GM19438 (cell line): Measurements from ENCODE around the gene FBXO11.
"Not testable (repeated sequence)": the region's sequence is repeated elsewhere in the genome, so short reads cannot be mapped to it uniquely, and the experiment has no call there.

Experiments used
- ATAC-seq: cut with Tn5 transposase; IDR thresholded peaks from one replicate; pipeline ENCODE4 v1.9.1; 2021; ENCODE audit warnings: low read depth; ENCODE audit not compliant: unreplicated experiment

The FBXO11 gene

DNA sequence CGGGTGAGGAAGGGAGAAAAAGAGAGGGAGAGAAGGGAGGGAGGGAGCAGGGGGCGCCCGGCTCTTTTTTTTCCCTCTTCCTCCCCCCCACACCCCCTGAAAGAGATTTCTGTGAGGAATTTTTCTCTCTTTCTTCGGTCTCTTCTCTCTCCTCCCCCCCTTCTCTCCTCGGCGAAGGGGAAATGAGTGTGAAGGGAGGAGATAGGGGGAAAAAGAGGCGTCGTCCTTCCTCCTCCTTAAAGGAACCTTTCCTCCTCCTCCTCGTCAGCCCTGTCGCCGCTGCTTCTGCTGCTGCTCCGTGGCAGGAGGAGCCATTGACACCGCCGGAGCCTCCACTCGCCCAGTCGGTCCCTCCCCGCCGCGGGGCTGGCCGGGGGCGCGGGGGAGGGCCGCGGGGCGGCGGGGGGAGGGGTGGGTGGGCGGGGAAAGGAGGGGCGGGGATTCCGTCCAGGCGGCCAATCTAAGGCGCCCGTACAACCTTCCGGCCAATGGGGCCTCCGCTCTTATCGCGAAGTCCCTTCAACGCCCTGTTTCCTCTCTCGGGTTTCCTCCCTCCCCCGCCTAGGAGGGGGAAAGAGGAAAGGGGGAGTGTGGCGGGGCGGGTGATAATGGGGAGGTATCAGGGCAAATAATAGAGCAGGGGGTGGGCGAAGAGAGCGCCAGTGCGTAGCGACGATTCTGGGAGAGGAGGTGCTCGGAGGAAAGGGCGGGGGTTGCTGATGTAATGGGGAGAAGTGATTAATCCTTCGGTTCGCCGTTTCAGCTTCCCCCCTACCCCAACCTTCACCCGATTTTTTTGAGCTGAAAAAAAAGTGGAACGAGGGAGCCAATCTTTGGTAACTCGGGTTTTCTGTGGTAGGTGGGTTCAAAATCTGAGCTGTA lies at the start of gene FBXO11:
TSS of gene FBXO11 (minus strand) at position 342 of the 882 bp plus-strand sequence. CDS start 778 bp downstream, outside the sequence.
- ATAC-seq: peak; percentile 83

DNA sequence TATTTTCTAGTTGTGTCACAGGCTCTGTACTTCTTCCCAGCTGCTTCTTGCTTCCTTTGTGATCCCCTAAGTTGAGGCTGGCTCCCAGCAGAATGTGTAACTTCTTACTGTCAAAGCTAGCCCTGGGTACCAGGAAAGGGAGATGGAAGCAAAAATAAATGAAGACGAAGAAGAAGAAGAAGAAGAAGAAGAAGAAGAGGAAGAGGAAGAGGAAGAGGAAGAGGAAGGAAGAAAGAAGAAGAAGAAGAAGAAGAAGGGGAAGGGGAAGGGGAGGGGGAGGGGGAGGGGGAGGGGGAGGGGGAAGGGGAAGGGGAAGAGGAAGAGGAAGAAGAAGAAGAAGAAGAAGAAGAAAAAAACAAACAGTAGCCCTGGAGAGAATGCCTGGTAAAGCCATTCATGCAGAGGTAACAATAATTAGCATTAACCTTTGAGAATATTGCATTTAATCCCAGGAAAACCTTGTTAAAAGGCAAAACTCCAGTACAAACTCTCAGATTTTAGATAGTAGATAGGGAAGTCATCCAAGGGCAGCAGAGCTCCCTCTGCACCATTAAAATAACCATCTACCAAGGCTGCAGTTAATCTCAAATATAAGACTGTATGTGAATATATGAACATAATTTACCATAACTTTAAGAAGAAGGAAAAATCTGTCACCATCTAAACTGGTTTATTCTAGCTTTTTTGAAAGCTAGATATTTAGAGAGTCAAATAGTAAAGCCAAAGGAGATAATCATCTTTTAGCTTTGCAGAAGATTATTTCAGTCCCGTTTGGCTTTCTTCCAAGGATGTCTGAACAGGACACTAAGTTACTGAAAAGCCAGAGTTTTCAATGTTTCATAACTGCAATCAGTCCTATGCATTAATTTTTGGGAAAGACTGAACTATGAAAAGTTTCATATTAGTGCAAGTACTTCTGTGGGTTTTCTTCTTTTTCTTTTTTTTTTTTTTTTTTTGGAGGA lies 44.3 kb upstream of the FBXO11 start:
- no peak for ATAC-seq

DNA sequence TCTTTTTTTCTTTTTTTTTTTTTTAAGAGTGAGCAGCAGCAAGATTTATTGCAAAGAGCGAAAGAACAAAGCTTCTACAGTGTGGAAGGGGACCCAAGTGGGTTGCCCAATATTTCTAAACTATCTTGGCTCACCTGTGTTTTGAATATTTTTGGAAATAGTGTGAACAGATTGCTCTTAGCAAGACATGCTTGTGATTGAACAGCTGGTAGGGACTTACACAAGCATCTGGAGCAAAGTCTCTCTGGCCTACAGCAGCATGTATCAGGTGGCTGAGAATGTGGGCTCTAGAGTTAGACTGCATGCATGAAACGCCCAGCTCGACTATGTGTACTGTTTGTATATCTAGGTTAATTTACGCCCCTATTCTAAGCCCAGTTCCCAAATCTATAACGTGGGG lies 40.3 kb upstream of the FBXO11 start:
- no peak for ATAC-seq

DNA sequence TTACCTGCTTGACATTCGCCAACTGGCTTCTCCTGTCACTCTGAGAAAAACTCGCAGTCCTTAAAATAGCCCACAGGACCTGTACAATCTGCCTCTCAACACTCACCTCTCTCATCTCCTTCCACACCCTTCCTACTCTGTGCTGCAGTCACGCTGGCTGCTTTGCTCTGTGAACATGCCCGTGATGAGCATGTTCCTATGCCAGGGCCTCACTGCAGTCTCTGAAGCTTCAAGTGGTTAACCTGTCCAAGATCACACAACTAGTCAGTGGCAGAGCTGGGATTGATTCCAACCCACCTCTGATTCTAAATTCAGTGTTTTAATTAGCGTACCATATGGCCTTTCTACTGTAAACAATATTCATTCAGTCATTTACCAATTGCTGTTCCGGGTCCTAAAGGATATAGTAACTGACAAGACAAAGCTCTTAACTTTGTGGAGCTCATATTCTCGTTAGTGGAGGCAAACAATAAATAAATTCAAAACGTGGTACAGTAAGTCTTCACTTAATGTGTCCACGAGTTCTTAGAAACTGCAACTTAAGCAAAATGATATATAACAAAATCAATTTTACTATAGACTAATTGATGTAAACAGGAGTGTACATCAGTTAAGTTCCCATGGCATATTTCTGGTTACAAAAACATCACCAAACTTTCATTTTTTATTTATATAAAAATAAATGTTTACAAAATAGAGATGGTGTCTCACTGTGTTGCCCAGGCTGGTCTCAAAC lies 38.9 kb upstream of the FBXO11 start:
- no peak for ATAC-seq

DNA sequence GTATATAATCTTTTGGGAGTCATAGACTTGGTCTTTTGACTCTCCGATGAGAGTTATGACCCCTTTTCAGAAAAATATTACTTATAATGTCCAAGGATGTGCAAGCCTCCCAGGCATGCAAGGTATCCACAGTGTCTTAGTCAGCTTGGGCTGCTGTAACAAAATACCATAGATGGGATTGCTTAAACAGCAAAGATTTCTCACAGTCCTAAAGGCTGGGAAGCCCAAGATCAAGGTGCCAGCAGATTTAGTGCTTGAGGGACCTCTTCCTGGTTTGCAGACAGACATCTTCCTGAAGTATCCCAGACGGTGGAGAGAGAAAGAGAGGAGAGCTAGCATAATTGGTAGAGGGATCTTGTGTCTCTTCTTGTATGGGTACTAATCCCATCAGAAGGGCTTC lies 35.6 kb upstream of the FBXO11 start:
- no peak for ATAC-seq

DNA sequence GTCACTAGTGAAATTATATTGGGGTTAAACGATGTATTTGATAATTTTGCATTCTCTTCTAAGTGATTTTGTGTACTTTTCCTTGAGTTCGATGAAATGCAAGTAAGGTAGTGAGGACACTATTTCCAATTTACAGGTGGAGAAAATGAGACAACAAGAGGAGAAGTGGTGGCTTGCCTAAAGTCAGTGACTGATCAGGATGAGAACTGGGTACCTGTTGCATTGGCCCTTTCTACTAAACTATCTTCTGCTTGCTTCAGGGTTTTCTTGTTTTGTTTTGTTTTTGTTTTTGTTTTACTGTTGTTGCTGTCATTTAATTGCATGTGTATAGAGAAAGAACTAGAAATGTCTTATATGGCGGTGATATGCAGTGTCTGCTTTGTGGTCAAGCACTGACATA lies 31.4 kb upstream of the FBXO11 start:
- no peak for ATAC-seq

DNA sequence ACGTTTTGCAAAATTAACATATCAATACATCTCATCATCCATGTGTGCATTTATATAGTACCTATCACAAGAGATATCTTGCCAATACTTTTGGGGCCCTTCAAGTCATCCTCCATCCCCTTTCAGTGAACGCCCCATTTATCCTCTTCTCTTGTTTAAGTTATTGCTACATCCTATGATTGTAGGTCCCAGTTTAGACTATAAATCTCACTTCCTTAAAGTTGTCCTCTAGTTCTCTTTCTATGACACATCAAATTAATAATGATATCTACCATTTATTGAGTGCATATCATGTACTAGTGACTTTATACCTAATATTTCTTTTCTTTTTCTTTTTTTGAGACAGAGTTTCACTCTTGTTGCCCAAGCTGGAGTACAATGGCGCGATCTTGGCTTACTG lies 28.8 kb upstream of the FBXO11 start:
- no peak for ATAC-seq

DNA sequence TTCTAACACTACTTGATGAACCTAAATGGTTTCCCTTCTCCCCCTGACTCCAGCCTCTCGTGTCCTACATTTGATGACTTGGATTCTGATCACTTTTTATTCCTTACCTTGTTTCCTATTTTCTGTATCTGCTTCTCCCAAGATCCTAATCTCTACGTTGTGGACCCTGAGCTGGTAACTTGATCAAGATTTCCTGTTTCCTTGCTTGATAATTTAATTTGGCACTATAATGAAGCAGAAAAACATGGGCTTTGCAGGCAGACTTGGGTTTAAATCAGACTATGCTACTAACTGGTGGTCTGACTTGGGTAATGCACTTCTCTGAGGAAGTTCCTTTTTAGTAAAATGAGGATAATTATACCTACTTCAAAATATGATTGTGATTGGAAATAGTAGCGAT lies 11.7 kb upstream of the FBXO11 start:
- no peak for ATAC-seq

DNA sequence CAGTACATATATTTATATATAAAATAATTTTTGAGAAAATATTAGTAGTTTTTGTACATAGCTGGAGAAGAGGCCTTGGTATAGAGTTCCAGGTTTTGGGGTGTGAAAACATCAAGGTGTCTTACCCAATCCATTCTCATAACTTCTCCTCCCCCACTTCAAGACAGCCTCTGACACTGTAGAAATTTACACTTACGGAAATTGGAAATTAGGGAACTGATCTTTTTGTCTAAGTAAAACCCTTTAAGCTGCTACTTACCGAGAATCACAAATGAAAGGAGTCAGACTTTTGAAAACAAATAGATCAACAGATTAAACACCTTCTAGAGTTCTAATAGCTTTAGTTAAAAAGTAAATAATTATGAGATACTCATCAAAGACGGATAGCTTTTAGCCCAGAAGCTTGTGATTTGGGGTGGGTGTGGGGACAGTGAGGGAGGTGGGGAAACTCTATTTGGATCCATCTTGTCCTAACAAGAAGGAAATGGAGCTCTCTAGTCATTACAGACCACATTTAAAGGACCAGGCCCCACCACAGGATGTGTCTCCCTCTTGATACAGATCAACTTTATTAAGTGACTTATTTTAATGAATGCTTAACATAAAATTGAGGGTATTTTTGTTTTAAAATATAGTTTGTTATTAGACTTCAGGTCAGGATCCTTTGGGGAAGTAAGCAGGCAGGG lies 11.1 kb upstream of the FBXO11 start:
- ATAC-seq: no peak

DNA sequence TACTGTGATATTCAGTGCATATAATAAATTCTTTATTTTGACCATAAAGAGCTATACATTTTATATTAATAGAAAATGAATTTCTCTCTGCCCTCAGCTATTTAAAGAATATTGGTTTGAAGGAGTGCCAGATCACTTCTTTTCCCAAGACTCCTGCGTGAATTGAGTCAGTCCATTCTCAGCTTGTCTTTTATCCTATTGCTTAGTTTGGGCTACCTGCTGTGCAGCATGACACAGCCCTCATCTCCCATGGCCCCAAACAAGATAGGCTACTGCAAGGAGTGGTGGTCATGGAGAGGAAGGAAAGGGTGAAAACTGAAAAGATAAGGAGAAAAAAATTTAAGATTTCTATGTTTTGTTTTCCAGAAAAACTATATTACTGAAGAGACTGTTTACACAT lies 10.1 kb upstream of the FBXO11 start:
- ATAC-seq: no peak

DNA sequence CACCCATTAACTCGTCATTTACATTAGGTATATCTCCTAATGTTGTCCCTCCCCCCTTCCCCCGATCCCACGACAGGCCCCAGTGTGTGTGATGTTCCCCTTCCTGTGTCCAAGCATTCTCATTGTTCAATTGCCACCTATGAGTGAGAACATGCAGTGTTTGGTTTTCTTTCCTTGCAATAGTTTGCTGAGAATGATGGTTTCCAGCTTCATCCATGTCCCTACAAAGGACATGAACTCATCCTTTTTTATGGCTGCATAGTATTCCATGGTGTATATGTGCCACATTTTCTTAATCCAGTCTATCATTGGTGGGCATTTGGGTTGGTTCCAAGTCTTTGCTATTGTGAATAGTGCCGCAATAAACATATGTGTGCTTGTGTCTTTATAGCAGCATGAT lies 4.4 kb upstream of the FBXO11 start:
- not testable (repeated sequence) for ATAC-seq

DNA sequence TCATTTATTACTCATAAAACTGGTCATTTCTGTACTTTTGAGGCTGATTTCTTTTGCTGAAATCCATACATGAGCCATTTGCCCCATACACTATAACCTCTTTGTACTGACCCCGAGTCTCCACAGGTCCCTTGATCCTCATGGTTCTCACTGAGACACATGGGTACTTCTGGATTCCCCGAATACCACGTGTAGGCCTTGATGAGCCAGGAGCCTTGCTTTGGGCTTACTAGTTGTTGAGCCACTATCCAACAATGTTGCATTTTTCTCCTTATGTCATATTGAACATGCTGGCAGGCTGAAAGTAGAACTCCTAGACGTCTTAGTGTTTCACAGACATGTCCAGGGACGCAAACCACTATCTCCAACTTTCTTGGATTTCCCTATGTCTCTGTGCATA lies 2.4 kb upstream of the FBXO11 start:
- ATAC-seq: no peak

DNA sequence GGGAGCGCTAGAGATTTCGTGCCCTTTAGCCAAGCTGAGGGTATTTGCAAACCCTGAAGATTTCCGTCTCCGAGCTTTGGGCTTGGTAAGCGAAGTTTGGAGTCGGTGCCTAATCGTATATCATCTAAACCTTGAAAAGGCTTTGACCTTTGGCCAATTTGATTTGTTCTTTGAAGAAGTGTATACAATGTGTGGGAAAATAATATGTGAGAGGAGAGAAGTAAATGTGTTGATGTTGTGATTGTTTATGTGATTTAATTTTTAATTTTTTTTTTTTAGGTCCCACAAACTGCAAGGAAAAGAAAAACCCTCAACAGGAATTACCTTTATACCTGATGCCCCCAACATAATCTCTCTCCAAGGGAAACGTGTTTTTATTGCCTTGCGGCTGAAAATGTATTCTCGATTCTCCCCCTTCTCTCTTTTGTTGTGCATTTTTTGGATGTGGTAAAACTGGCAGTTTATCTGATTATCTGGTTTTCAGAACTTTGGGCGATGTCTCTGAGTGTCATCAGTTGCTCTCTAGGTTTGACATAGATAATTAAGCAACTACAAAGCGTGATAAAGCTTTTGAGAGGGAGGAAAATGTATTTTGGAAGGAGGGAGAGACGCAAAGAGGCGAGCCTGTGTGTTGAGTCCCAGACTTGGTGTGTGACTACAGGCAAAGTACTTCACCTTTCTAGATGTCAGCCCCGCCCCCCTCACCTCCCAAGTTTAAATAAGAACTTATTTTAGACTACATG lies 912 bp upstream of the FBXO11 start:
- ATAC-seq: no peak

DNA sequence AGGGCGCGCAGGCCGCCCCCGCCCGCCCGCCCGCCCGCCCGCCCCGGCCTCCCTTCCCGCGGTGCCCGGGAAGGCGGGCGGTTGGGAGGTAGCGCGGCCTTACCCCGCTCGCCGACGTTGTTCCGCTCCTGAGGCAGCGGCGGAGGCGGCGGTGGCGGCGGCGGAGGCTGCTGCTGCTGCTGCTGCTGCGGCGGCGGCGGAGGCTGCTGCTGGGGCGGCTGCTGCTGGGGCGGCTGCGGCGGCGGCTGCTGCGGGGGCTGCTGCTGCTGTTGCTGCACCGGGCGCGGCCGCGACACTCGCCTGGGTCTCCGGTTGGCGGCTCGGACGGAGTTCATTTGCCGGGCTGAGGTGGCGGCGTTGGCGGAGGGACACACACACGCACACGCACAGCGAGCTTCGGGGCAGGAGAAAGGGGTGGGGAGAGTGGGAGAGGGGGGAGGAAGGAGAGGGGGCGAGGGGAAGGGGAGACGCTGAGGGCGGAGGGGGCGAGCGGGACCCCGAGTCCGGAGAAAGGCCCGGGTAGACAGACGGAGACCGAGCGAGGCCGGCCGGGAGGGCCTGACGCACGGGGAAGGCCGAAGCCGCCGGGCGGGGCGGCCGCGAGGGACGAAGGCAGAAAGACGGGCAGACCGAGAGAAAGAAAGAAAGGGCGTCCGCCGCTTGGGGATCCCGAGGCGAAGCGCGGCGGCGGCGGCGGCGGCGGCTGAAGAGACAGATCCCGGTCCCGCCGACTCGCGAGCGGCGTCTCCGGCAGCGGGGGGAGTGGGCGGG lies 727 bp downstream of the FBXO11 start:
- peak; percentile 6 for ATAC-seq

DNA sequence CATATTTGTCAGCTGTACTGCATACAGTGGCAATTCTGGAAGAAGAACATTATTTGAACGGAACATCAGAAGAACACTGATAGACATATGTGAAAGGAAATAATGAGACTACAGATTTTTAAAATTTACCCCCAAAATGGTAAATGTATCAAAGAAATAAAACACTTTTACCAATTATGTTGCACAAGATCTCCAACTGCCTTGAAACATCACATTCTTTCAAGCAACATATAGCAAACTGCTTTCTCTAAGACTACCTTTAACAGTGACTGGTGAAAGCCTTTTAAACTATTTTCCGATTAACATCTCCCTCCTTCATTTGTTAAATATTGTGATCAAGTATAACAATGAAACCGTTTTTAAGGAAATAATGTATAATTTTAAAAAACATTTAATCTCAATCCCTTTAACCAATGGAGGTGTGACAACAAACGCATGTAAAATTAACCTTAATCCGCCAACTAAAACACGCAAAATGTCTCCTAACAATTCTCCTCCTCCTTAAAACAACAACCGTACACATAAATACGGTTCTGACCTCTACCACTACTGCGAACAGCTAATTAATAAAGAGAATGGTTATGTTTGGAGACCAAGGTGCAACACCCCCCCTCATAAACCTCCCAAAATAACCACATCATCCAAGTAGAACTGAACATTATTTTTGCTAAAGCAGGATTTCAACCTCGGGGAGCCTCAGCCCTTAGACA lies 2.4 kb downstream of the FBXO11 start:
- ATAC-seq: no peak

DNA sequence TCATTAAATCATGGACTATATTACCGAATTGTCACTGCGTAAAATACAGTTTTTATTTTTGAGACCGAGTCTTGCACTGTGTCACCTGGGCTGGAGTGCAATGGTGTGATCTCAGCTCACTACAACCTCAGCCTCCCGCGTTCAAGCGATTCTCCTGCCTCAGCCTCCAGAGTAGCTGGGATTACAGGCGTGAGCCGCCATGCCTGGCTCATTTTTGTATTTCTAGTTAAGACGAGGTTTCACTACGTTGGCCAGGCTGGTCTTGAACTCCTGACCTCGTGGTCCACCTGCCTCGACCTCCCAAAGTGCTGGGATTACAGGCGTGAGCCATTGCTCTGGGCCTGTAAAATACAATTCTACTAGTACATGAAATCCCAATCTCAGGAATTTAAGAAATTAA lies 4.4 kb downstream of the FBXO11 start:
- not testable (repeated sequence) for ATAC-seq

DNA sequence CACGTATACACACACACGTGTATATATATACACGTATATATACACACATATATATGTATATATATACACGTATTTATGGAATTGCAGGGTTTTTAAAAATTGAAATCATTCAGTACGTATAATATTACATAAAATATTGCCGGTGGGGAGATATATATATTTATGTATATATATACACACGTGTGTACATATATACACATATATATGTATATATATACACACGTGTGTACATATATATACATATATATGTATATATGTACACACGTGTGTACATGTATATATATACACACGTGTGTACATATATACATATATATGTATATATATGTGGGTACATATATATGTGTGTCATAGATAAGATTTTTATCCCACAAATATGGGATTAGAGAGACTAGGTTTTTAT lies 5.4 kb downstream of the FBXO11 start:
- no peak for ATAC-seq
